Epithelial cell of proximal tubule (primary cell): ENCODE measurements around the gene ERO1B. TPM values are rescaled to one million over a fixed set of nuclear protein-coding genes. Genes with fewer than 3 reads are reported as not detected.
"Not testable (repeated sequence)": the region's sequence is repeated elsewhere in the genome, so short reads cannot be mapped to it uniquely, and the experiment has no call there.

ENCODE experiments used
- DNase-seq: peaks from one replicate; pipeline ENCODE4 v3.0.0-alpha.2; 2011; ENCODE audit warnings: low read depth
- H3K4me3 ChIP-seq: 2 replicates; pipeline ENCODE4 v1.5.1; 2011; ENCODE audit warnings: low read depth, mild to moderate bottlenecking, low read length
- total RNA-seq: library from RNA; depleted of rRNA; stranded (reverse); fragments of >200 nt; gene quantifications from 2 replicates; pipeline ENCODE4 v1.2.3, GENCODE V29; 2015
- TF ChIP-seq, protein P1 (sequence below): conservative IDR thresholded peaks from 2 replicates; pipeline ENCODE4 v1.5.1; 2012; ENCODE audit warnings: low read depth, mild to moderate bottlenecking, low read length

Gene ERO1B
- total RNA-seq, 1 donor from 2014 or later = 3.8 TPM

DNA sequence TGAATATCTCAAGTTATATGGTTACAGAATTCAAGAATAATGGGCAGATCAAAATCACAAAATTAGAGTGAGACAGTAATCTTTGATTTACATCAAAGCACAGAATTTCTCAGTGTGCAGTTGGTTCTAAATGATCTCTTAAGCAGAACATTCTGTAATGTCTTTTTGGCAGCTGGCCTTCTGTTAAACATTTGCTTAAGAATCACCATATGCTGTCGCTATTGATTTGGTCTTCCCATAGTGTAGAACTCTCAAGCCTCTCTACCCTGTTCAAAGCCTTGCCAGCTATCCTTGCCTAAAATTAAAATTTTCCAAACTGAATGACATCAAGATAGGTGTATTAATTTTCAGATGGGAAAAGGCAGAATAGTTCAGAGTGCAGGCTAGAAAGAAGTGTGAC, 38.9 kb upstream of the ERO1B start:
- DNase-seq = no peak
- TF ChIP-seq, protein P1, sequence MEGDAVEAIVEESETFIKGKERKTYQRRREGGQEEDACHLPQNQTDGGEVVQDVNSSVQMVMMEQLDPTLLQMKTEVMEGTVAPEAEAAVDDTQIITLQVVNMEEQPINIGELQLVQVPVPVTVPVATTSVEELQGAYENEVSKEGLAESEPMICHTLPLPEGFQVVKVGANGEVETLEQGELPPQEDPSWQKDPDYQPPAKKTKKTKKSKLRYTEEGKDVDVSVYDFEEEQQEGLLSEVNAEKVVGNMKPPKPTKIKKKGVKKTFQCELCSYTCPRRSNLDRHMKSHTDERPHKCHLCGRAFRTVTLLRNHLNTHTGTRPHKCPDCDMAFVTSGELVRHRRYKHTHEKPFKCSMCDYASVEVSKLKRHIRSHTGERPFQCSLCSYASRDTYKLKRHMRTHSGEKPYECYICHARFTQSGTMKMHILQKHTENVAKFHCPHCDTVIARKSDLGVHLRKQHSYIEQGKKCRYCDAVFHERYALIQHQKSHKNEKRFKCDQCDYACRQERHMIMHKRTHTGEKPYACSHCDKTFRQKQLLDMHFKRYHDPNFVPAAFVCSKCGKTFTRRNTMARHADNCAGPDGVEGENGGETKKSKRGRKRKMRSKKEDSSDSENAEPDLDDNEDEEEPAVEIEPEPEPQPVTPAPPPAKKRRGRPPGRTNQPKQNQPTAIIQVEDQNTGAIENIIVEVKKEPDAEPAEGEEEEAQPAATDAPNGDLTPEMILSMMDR = no peak
- H3K4me3 ChIP-seq = no peak overlapping the region

DNA sequence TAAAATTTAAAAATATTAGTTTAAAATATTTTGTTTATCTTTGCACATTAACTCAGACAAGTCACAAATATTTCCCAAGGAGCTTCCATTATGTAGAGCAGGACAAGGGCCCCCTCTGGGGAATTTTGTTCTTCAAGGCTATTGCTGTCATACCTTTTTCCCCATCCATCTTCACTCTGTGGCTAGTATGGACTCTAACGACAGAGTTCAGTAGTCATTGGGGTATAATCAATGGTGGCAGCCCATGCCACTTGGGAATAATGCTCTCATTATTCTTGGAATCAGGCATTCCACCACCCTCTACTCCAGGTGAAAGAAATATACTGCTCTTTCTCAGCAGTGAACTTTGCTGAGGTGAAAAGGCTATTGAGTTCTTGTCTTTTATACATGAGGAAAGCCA, 38.5 kb upstream of the ERO1B start:
- TF ChIP-seq, protein P1 = no peak
- no peak overlapping the region for H3K4me3 ChIP-seq
- no peak for DNase-seq

DNA sequence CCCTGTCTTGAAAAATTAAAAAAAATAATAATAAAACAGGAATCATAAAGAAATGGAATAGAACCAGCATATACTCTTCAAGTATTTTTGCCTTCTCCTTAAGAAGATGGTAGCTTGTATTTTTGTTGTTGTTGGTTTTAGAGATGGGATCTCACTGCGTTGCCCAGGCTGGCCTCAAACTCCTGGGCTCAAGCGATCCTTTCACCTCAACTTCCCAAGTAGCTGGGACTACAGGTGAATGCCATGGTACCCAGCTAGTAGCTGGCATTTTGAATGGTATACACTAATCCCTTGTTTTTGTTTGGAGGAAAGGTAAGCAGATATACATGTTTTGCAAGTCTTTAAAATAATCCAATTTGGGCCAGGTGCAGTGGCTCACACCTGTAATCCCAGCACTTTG, 34.7 kb upstream of the ERO1B start:
- TF ChIP-seq, protein P1 = no peak

DNA sequence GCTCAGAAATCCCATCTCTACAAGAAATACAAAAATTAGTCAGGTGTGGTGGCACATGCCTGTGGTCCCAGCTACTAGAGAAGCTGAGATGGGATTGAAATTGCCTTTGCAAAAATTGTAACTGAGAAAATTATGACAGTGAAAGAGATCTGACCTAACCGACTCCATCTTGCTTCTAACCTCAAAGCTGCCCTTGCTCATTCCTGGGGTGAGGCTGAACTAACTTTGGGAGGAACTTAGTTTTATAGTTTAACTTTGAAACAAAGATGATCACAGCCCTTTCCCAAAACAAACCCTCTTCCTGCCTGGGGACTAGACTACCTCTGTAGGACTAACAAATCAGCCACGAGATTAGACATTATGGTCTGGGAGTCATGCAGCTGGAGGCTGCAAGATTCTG, 33.8 kb upstream of the ERO1B start:
- no peak overlapping the region for H3K4me3 ChIP-seq
- TF ChIP-seq, protein P1 = no peak
- no peak for DNase-seq

More for the DNA sequence above, 34.7 kb upstream of the ERO1B start:
- DNase-seq = no peak
- no peak overlapping the region for H3K4me3 ChIP-seq

DNA sequence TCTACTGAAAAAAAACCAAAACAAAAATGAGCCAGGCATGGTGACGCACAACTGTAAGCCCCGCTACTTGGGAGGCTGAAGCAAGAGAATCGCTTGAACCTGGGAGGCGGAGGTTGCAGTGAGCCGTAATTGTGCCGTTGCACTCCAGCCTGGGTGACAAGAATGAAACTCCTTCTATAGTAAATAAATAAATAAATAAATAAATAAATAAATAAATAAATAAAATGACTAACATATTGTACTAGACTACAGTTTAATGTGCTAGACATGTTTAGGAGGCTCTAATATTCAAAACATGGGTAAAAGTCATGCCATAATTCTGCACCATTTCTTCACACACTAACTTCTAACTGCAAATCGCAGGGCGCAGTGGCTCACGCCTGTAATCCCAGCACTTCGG, 33.3 kb upstream of the ERO1B start:
- TF ChIP-seq, protein P1 = no peak
- DNase-seq = no peak
- H3K4me3 ChIP-seq = no peak overlapping the region

DNA sequence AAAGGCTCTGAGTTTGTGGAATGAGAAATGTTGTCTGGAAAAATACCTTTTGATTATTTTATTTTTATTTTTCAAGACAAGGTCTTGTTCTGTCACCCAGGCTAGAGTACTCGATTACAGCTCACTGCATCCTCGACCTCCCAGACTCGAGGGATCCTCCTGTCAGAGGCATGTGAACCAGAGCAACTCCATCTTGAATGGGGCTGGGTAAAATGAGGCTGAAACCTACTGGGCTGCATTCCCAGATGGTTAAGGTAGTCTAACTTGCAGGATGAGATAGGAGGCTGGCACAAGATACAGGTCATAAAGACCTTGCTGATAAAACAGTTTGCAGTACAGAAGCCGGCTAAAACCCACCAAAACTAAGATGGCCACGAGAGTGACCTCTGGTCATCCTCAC, 32.3 kb upstream of the ERO1B start:
- not testable (repeated sequence) for DNase-seq, H3K4me3 ChIP-seq

DNA sequence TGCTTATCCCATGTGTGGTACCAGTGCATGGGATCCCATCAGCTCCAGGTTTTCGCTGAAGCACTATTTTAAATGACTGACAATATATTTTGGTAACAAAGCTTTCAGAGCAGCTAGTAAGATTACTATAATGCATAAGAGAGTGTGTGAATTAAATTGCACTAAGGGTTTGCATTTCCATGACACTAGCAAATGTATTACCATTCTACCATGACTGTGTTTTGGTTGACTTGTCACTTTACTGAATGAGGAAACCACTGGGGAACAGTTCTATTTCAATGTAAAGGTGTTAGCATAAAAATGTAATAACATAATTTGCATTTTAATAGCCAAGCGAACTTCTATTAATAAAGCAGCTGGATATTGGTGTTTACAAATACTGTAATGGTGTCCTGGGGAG, 31.7 kb upstream of the ERO1B start:
- H3K4me3 ChIP-seq = no peak overlapping the region
- TF ChIP-seq, protein P1 = no peak
- no peak for DNase-seq

DNA sequence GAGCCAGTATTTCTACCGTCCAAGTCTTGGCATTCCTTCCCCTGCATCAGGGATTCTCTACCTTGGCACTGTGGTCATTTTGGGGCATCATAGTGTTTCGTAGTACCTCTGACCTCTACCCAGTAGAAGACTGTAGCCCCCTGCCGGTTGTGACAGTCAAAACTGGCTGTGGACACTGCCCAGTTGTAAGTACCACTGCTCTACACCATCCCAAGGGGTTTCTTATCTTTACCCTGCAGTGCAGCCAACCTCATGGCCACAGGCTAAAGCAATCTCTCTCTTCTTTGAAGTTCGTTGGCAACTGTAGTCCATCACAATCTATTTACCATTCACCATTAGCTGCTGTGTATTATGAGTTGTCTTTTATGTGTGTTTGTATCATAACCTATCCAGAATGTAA, 29.3 kb upstream of the ERO1B start:
- TF ChIP-seq, protein P1 = no peak
- no peak for DNase-seq
- no peak overlapping the region for H3K4me3 ChIP-seq
